HG03097 (cell line): Measurements from ENCODE around the gene BMERB1.

Experiments
- ATAC-seq: cut with Tn5 transposase; IDR thresholded peaks from one replicate; pipeline ENCODE4 v1.9.1; 2021; ENCODE audit not compliant: unreplicated experiment, low FRiP score

BMERB1 gene

GRCh38 chr16:15493466-15494180, 59.2 kb downstream of the BMERB1 start:
- ATAC-seq = no peak

DNA sequence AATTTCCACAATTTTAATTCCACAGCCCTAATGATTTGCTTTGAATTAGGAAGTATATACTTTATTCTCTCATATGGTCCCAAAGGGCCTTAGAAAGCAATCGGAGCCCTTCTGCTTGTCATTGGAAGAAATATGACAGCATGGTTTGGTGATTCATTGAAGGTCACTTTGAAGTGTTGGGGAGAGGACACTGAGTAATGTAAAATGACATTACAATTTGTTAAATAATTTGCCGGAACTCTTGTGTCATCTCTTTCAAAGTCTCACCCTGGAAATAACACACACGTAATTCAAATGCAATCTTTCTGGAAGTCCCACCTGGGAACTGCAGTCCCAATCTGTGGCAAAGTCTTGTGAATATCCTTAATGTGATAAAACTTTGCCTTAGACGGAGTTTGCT, 59.8 kb downstream of the BMERB1 start:
- no peak for ATAC-seq

GRCh38 chr16:15495898-15496297, 61.5 kb downstream of the BMERB1 start:
- ATAC-seq = no peak

GRCh38 chr16:15498427-15499175, 64.2 kb downstream of the BMERB1 start:
- no peak for ATAC-seq

- no peak for ATAC-seq
These were observed 67.8 kb downstream of the BMERB1 start for GRCh38 chr16:15502041-15502725.

GRCh38 chr16:15506441-15506840, 72.1 kb downstream of the BMERB1 start:
- no peak for ATAC-seq

GRCh38 chr16:15507301-15507958, 73.0 kb downstream of the BMERB1 start:
- ATAC-seq = no peak

GRCh38 chr16:15507959-15508627, 73.7 kb downstream of the BMERB1 start:
- ATAC-seq = no peak

DNA sequence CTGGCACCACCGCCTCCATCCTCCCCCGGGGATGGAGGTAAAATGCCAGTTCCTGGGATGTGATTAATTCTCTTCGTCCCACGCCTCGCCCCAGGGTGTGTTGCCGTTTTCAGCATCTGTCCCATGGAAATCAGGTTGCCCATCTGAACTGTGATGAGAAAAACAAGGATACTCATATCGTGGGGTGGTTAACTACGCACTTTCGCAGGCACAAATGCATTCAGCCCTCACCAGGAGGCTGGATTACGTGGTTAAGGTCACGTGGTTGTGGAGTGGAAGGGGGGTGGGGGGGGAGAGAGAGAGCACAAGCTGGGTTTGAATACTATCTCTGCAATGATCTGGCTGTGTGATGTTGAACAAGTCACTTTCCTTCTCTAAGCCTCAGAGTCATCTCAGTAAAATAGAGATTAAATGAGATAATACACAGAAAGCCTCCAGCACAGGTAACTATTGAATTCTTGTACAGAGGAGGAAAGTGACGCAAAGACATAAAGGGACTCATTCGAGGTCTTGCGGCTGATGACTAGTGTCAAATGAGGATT, 74.7 kb downstream of the BMERB1 start:
- no peak for ATAC-seq

- ATAC-seq = no peak
These were observed 75.5 kb downstream of the BMERB1 start for GRCh38 chr16:15509593-15510535.

DNA sequence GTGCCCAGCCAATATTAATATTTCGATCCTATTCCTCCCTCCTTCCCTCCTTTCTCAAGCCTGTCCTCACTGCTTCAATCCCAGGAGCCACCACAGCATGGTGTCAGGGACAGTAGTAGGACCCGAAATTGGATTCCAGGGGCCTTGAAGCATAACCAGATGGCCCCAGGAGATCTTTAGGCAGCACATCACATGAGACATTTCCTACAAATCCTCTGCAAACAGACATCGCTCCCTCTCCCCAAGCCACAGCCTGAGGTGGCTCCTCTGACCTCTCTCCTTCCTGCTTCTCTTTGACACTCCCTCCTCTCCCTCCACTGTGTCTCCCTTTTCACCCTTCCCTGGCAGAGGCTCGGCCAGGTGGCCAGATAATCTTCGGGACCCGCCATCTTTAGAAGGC, 76.6 kb downstream of the BMERB1 start:
- ATAC-seq = no peak

DNA sequence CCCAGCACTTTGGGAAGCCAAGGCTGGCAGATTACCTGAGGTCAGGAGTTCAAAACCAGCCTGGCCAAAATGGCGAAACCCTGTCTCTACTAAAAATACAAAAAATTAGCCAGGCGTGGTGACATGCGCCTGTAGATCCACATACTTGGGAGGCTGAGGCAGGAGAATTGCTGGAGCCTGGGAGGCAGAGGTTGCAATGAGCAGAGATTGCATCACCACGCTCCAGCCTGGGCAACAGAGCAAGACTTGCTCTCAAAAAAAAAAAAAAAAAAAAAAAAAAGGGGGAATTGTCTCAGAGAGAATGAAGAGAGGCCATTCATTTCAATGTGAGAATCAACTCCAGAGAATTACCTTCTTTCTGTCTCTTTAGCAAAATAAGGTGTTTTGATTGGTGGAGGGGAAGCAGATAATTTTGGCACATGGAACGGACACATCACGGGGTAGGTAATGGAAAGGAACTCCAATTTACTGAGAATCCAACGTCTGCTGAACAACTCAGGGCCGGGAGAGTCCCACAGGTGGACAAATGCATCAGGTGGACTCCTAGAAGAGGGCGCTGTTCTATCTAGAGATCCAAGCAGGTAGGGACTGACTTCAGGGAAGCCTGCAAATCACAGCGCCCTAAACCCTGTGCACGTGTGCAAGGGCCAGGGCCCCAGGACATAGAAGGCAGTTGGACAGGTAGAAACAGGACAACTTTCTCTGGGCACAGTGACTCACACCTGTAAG, 77.5 kb downstream of the BMERB1 start:
- ATAC-seq = no peak

GRCh38 chr16:15513156-15513555, 78.8 kb downstream of the BMERB1 start:
- no peak for ATAC-seq

- ATAC-seq = no peak
These were observed 81.6 kb downstream of the BMERB1 start for GRCh38 chr16:15515992-15516391.

- no peak for ATAC-seq
These were observed 82.2 kb downstream of the BMERB1 start for GRCh38 chr16:15516609-15517008.

DNA sequence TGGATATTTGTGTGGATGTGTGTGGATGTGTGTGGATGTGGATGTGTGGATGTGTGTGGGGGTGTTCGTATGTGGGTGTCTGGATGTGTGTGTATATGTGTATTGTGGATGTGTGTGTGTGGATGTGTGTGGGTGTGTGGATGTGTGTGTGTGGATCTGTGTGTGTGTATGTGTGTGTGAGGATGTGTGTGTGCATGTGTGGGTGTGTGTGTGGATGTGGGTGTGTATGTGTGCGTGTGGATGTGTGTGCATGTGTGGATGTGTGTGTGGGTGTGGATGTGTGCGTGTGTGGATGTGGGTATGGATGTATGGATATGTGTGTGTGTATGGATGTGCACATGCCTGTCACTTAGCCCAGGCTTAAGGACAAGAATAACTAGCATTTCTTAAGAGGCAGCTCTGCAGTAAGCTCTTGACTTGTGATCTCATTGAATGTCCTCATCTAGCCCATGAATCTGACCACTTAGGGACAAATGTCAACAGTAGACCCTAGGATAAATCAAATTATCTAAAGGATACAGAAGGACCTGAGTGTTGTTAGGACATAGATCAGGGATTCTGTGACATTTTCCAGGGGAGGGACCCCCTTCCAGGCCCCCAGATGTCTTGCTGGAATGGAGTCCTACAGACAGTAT, 83.5 kb downstream of the BMERB1 start:
- ATAC-seq = no peak

DNA sequence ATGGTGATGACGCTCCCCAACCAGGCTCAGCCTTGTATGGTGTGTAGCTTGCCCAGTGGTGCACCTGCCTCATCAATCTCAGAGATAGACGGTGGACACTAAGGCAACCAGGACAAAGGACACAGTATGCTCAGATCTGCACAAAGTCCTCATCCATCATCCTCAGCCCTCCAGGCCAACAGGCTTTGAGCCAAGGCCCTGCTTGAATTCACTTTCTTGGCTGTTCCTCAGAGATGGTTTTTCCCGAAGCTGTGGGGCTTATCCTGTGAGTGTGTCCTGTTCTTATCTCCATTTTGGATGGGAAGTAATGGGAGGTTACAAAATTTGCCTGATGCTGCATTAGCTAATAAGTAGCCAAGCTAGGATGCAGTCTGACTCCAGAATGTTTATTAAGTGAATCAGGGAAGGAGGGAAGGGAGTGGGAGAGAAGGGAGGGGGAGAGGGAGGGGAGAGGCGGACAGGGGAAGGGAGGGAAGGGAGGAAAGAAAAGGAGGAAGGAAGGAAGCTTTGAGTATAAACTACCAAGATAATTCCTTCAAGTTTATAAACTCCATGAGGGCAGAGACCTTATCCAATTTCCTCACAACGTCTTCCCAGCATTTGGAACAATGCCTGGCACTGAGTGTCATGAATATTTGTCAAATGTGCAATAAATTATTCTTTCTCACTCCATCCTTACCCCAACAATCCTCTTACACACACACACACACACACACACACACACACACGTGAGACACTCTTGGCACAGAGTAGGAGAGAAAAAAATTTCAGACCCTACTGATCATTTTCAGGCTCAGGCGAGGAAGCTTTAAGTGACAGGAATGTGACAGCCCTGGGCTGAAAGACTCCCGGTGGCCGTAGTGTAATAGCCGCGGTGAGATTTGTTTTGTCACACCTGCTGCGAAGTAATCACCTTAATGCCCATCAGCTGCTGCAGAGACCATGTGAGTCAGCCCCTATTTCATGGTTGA, 84.3 kb downstream of the BMERB1 start:
- ATAC-seq = no peak
